Measurements from ENCODE around the gene HEPACAM. TPM values are rescaled to one million over a fixed set of nuclear protein-coding genes. Genes with fewer than 3 reads are reported as not detected.

The HEPACAM gene
- total RNA-seq, 1 experiment from 2014 or later: 0.11 TPM

GRCh38 chr11:124920356-124920755 is 15.5 kb downstream of the HEPACAM start:
- Histone ChIP-seq H2AFZ (ENCODE audit: low read length) (no peak overlapping the region), H3K79me2 (ENCODE audit: low read length) (no peaks in the 10 kb centered on the region), H3K36me3 (ENCODE audit: low read depth, low read length) (no peaks in the 10 kb centered on the region), H3K4me3 (ENCODE audit: low read length) (no peak overlapping the region), H3K9me3 (ENCODE audit: low read length) (no peaks in the 10 kb centered on the region), H3K9ac (ENCODE audit: low read length) (no peak overlapping the region), H3K4me2 (ENCODE audit: low read length) (no peak overlapping the region), H3K4me1 (ENCODE audit: insufficient read depth, low read length) (no peaks in the 10 kb centered on the region), H3K27ac (ENCODE audit: low read length) (no peak overlapping the region), H4K20me1 (ENCODE audit: low read length) (no peaks in the 10 kb centered on the region), H3K9me2 (replicated peaks; ENCODE audit: low read length) (no peaks in the 10 kb centered on the region), H3F3A (ENCODE audit: low read length, unreplicated experiment) (no peaks in the 10 kb centered on the region), H3K27me3 (ENCODE audit: low read length) (no peaks in the 10 kb centered on the region)
- POLR2A ChIA-PET (ENCODE audit: unreplicated experiment): no interaction called here
- no TSS peak for BruUV-seq (replicated peaks)
- intact Hi-C loops (cut with micrococcal nuclease): no loop called here
- ATAC-seq: no peak
- CTCF ChIA-PET: interaction anchor here (0.6 kb wide), 2 partner anchors 11 to 44 kb away, joined by 10 to 13 read pairs; no protein-coding TSS in a partner anchor
- no peak for TF ChIP-seq EZH2phosphoT487 (IDR thresholded peaks at IDR 0.05; ENCODE audit: borderline replicate concordance, low read length)
- no peak for TF ChIP-seq CTCF (conservative IDR thresholded peaks at IDR 0.05; ENCODE audit: low read depth, low read length)
- TF ChIP-seq EZH2 (IDR thresholded peaks at IDR 0.05; ENCODE audit: low read length, unreplicated experiment): no peak
- DNase-seq: no peak

- intact Hi-C loops (cut with micrococcal nuclease): no loop called here
Measured at GRCh38 chr11:124919898-124920297, 15.9 kb downstream of the HEPACAM start.

More at GRCh38 chr11:124919898-124920297, 15.9 kb downstream of the HEPACAM start:
- POLR2A ChIA-PET (ENCODE audit: unreplicated experiment): no interaction called here
- no peaks in the 10 kb centered on the region for H3K27me3 ChIP-seq (ENCODE audit: low read length)
- H3K36me3 ChIP-seq (ENCODE audit: low read depth, low read length): no peaks in the 10 kb centered on the region
- CTCF ChIA-PET: interaction anchor here (0.6 kb wide), 2 partner anchors 11 to 43 kb away, joined by 10 to 13 read pairs; no protein-coding TSS in a partner anchor
- H3K4me2 ChIP-seq (ENCODE audit: low read length): no peak overlapping the region
- no peaks in the 10 kb centered on the region for H3F3A ChIP-seq (ENCODE audit: low read length, unreplicated experiment)
- DNase-seq (no peak), ATAC-seq (no peak)
- H3K79me2 ChIP-seq (ENCODE audit: low read length): no peaks in the 10 kb centered on the region
- no peaks in the 10 kb centered on the region for H3K9me3 ChIP-seq (ENCODE audit: low read length)
- H3K27ac ChIP-seq (ENCODE audit: low read length): no peak overlapping the region
- no peaks in the 10 kb centered on the region for H4K20me1 ChIP-seq (ENCODE audit: low read length)
- no peaks in the 10 kb centered on the region for H3K4me1 ChIP-seq (ENCODE audit: insufficient read depth, low read length)
- TF ChIP-seq EZH2 (IDR thresholded peaks at IDR 0.05; ENCODE audit: low read length, unreplicated experiment) (no peak), EZH2phosphoT487 (IDR thresholded peaks at IDR 0.05; ENCODE audit: borderline replicate concordance, low read length) (no peak), CTCF (conservative IDR thresholded peaks at IDR 0.05; ENCODE audit: low read depth, low read length) (no peak)
- H3K4me3 ChIP-seq (ENCODE audit: low read length): no peak overlapping the region
- H3K9ac ChIP-seq (ENCODE audit: low read length): no peak overlapping the region
- no peak overlapping the region for H2AFZ ChIP-seq (ENCODE audit: low read length)
- no TSS peak for BruUV-seq (replicated peaks)
- no peaks in the 10 kb centered on the region for H3K9me2 ChIP-seq (replicated peaks; ENCODE audit: low read length)

All from PC-3 (cell line).